C4-2B (cell line): ENCODE data around the gene ANKRD33B.

Experiments used
- ZFX ChIP-seq: fragments of 450-650 bp; IDR thresholded peaks from 2 replicates; pipeline ENCODE4 v1.6.1; 2017
- TF ChIP-seq, protein P1 (sequence below): fragments of 450-650 bp; conservative IDR thresholded peaks from 2 replicates; pipeline ENCODE4 v1.5.1; 2017; ENCODE audit warnings: mild to moderate bottlenecking

DNA sequence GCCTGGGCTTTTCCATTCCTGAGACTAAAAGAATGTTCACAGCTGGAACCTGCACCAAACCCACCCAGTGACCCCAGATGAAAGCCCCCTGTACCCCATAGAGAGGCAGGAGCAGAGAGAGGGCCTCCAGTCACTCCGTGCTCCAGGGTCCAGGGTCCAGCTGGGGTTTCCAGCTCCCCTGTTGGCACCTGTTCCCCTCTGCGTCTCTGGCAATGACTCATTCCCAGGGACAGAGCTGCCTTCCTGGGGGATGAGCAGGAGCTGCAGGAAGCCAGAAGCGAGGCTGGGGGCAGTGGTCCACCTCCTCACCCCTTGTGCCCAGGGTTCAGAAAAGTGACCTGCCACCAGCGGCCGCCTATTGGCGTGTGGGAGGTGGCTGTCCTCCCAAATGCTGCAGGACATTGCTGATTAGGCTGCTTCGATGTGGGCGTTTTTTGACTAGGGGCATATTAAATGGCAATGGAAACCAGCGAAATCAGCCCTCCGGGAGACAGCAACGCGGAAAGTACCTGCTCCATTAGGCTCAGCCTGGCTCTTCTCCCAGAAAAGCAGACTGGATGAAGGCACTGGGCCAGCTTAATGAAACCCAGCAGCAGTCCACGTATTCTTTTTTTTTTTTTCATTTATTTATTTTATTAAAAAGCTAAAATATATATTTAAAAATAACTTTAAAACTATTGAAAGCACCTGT is 99.8 kb downstream of the ANKRD33B start:
- TF ChIP-seq, protein P1, sequence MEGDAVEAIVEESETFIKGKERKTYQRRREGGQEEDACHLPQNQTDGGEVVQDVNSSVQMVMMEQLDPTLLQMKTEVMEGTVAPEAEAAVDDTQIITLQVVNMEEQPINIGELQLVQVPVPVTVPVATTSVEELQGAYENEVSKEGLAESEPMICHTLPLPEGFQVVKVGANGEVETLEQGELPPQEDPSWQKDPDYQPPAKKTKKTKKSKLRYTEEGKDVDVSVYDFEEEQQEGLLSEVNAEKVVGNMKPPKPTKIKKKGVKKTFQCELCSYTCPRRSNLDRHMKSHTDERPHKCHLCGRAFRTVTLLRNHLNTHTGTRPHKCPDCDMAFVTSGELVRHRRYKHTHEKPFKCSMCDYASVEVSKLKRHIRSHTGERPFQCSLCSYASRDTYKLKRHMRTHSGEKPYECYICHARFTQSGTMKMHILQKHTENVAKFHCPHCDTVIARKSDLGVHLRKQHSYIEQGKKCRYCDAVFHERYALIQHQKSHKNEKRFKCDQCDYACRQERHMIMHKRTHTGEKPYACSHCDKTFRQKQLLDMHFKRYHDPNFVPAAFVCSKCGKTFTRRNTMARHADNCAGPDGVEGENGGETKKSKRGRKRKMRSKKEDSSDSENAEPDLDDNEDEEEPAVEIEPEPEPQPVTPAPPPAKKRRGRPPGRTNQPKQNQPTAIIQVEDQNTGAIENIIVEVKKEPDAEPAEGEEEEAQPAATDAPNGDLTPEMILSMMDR = no peak
- no peak for TF ChIP-seq ZFX
